GM08714 (cell line): ENCODE measurements around the gene VAV2.

ENCODE experiments used
- H3K4me3 ChIP-seq: fragments of 200-500 bp; sonication (Bioruptor generic); 2 replicates; pipeline ENCODE4 v1.5.1; 2014; ENCODE audit warnings: mild to moderate bottlenecking, low read length, inconsistent platforms
- ZNF274 ChIP-seq: IDR thresholded peaks from 2 replicates; pipeline ENCODE4 v1.6.1; 2012; ENCODE audit warnings: mild to moderate bottlenecking, low read depth, low read length

The VAV2 gene

GRCh38 chr9:133874060-133874657 lies 118.0 kb downstream of the VAV2 start:
- no peak for TF ChIP-seq ZNF274

GRCh38 chr9:133873461-133873891 lies 118.6 kb downstream of the VAV2 start:
- TF ChIP-seq ZNF274, result no peak
- no peak overlapping the region for H3K4me3 ChIP-seq

More at GRCh38 chr9:133874060-133874657, 118.0 kb downstream of the VAV2 start:
- H3K4me3 ChIP-seq, result no peak overlapping the region

- TF ChIP-seq ZNF274, result no peak
- H3K4me3 ChIP-seq, result no peak overlapping the region
Observed at GRCh38 chr9:133873009-133873408, 119.1 kb downstream of the VAV2 start.

GRCh38 chr9:133870598-133871595 lies 121.2 kb downstream of the VAV2 start:
- no peak overlapping the region for H3K4me3 ChIP-seq
- TF ChIP-seq ZNF274, result no peak

- TF ChIP-seq ZNF274, result no peak
- no peak overlapping the region; the same call in 1 of the 2 replicates for H3K4me3 ChIP-seq
Observed at GRCh38 chr9:133869674-133870405, 122.3 kb downstream of the VAV2 start.

- TF ChIP-seq ZNF274, result no peak
- no peak overlapping the region for H3K4me3 ChIP-seq
Observed at GRCh38 chr9:133868203-133868602, 123.9 kb downstream of the VAV2 start.

- no peak for TF ChIP-seq ZNF274
- no peak overlapping the region for H3K4me3 ChIP-seq
Observed at GRCh38 chr9:133866946-133867345, 125.2 kb downstream of the VAV2 start.

GRCh38 chr9:133864011-133864410 lies 128.1 kb downstream of the VAV2 start:
- no peak for TF ChIP-seq ZNF274
- no peak overlapping the region for H3K4me3 ChIP-seq

- no peak for TF ChIP-seq ZNF274
- no peak overlapping the region for H3K4me3 ChIP-seq
Observed at GRCh38 chr9:133863257-133863592, 128.9 kb downstream of the VAV2 start.

- no peak for TF ChIP-seq ZNF274
- no peak overlapping the region for H3K4me3 ChIP-seq
Observed at GRCh38 chr9:133862585-133863256, 129.4 kb downstream of the VAV2 start.

- H3K4me3 ChIP-seq, result no peak overlapping the region
- no peak for TF ChIP-seq ZNF274
Observed at GRCh38 chr9:133861692-133862091, 130.4 kb downstream of the VAV2 start.

GRCh38 chr9:133861086-133861485 lies 131.0 kb downstream of the VAV2 start:
- H3K4me3 ChIP-seq, result no peak overlapping the region

GRCh38 chr9:133858771-133859170 lies 133.4 kb downstream of the VAV2 start:
- no peak overlapping the region for H3K4me3 ChIP-seq
- no peak for TF ChIP-seq ZNF274

More at GRCh38 chr9:133861086-133861485, 131.0 kb downstream of the VAV2 start:
- TF ChIP-seq ZNF274, result no peak

- no peak for TF ChIP-seq ZNF274
- H3K4me3 ChIP-seq, result no peak overlapping the region
Observed at GRCh38 chr9:133857639-133858038, 134.5 kb downstream of the VAV2 start.
